Panc1 (cell line): ENCODE measurements around the gene ZC3H7B.

Experiments
- CTCF ChIP-seq: fragments of 450-650 bp; IDR thresholded peaks from 2 replicates; pipeline ENCODE4 v1.5.1; 2017; ENCODE audit warnings: mild to moderate bottlenecking
- POLR2AphosphoS5 ChIP-seq: IDR thresholded peaks from 2 replicates; pipeline ENCODE4 v1.6.1; 2012; ENCODE audit warnings: mild to moderate bottlenecking, low read depth, low read length, moderate library complexity
- REST ChIP-seq, 2 experiments: IDR thresholded peaks; 2 replicates each; pipeline ENCODE4 v1.6.1; 2011 to 2012; ENCODE audit warnings: low read depth in 2 of 2, control low read depth in 1 of 2, low read length in 1 of 2, mild to moderate bottlenecking in 1 of 2, moderate library complexity in 1 of 2; ENCODE audit not compliant: insufficient read depth in 1 of 2
- SIN3A ChIP-seq: IDR thresholded peaks from 2 replicates; pipeline ENCODE4 v1.6.1; 2012; ENCODE audit warnings: low read depth, mild to moderate bottlenecking, low read length, moderate library complexity, borderline replicate concordance; ENCODE audit not compliant: insufficient read depth

DNA sequence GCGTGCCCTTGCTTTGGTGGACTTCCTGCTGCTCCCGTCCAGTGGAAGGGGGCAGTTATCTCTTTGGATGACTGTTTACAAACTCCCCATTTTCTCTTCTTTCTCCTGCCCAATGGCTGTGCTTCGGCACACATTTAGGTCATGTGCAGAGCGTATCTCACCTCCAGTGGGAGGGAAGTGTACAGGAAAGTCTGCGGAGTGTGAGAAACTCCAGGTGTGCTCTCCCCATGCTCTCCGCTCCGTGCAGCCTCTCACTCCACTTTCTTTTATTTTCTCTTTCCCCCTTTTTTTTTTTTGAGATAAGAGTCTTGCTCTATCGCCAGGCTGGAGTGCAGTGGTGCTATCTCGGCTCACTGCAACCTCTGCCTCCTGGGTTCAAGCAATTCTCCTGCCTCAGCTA is 68.5 kb downstream of the ZC3H7B start:
- TF ChIP-seq CTCF (no peak), SIN3A (no peak), REST (IDR thresholded peaks at IDR 0.05; ENCODE audit: insufficient read depth in 1 of 2, low read depth in 2 of 2, low read length in 1 of 2) (no peak), POLR2AphosphoS5 (no peak)
